AG04449 (cell line): ENCODE data around the gene THEM4.
"Not testable (repeated sequence)": the region's sequence is repeated elsewhere in the genome, so short reads cannot be mapped to it uniquely, and the experiment has no call there.

ENCODE experiments used
- CTCF ChIA-PET: fragments of 350-600 bp; formaldehyde crosslinking; extraction: SDS; loops from one replicate; lab custom pipeline; 2021; ENCODE audit warnings: antibody characterized with exemption; lab: Yijun Ruan, JAX
- POLR2A ChIA-PET: fragments of 400-600, 350-600 bp; formaldehyde crosslinking; extraction: SDS; loops from one replicate; lab custom pipeline; 2020; ENCODE audit warnings: antibody characterized with exemption, inconsistent platforms; lab: Yijun Ruan, JAX
- DNase-seq: peaks from one replicate; pipeline ENCODE4 v3.0.0-alpha.2; 2010; ENCODE audit warnings: low read depth, low spot score
- H3K4me3 ChIP-seq: 2 replicates; pipeline ENCODE4 v1.5.1; 2011; ENCODE audit warnings: low read depth, mild to moderate bottlenecking, control low read depth, low read length
- TF ChIP-seq, protein P1 (sequence below): IDR thresholded peaks from one replicate; pipeline ENCODE4 v1.5.1; 2011; ENCODE audit warnings: mild to moderate bottlenecking, moderate library complexity, low read length, control low read depth, inconsistent platforms; ENCODE audit not compliant: insufficient read depth; ENCODE audit errors: missing control alignments

The THEM4 gene

DNA sequence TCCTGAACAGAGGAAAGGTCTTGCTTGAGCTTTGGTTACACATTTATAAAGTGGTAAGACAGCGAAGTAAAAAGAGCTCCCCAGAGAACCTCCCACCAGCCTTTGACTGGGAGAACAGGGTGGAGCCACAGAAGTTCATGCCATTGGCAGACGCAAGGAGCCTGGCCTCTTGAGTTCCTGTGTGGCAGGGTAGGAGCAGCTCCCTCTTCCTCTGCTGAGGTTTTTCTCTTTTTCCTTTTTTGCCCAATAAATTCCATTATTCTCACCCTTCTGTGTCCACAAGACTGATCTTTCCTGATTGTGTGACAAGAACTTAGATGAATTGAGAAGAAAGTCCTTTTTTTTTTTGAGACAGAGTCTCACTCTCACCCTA, 4.3 kb downstream of the THEM4 start:
- ChIA-PET CTCF (interaction anchor here (0.7 kb wide), 1 partner anchor 114 kb away, joined by 3 read pairs; no protein-coding TSS in a partner anchor), POLR2A (no interaction called here)
- no peak for DNase-seq
- H3K4me3 ChIP-seq: no peak overlapping the region
- TF ChIP-seq, protein P1, sequence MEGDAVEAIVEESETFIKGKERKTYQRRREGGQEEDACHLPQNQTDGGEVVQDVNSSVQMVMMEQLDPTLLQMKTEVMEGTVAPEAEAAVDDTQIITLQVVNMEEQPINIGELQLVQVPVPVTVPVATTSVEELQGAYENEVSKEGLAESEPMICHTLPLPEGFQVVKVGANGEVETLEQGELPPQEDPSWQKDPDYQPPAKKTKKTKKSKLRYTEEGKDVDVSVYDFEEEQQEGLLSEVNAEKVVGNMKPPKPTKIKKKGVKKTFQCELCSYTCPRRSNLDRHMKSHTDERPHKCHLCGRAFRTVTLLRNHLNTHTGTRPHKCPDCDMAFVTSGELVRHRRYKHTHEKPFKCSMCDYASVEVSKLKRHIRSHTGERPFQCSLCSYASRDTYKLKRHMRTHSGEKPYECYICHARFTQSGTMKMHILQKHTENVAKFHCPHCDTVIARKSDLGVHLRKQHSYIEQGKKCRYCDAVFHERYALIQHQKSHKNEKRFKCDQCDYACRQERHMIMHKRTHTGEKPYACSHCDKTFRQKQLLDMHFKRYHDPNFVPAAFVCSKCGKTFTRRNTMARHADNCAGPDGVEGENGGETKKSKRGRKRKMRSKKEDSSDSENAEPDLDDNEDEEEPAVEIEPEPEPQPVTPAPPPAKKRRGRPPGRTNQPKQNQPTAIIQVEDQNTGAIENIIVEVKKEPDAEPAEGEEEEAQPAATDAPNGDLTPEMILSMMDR: no peak

DNA sequence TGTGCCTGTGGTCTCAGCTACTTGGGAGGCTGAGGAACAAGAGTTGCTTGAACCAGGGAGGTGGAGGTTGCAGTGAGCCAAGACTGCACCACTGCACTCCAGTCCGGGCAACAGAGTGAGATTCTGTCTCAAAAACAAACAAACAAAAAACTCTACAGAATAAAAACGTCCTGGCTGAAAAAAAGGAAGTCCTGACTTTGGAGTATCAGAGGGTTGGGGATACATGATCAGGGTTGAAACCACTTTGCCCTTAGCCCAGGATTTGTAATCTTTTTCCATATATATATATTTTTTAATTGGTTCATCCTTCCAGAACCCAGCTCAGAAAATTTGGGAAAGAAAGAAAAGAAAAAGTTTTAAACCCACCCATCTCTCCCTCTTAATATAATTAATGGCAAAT, 6.5 kb downstream of the THEM4 start:
- no peak for DNase-seq
- TF ChIP-seq, protein P1: no peak
- POLR2A ChIA-PET: no interaction called here
- CTCF ChIA-PET: interaction anchor here (0.9 kb wide), 1 partner anchor 99 kb away, joined by 4 read pairs; no protein-coding TSS in a partner anchor
- no peak overlapping the region for H3K4me3 ChIP-seq

DNA sequence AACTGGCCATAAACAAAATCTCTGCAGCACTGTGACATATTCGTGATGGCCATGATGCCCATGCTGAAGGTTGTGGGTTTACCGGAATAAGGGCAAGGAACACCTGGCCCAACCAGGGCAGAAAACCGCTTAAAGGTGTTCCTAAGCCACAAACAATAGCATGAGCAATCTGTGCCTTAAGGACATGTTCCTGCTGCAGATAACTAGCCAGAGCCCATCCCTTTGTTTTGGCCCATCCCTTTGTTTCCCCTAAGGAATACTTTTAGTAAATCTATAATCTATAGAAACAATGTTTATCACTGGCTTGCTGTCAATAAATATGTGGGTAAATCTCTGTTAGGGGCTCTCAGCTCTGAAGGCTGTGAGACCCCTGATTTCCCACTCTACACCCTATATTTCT, 8.5 kb downstream of the THEM4 start:
- H3K4me3 ChIP-seq, DNase-seq, POLR2A ChIA-PET: not testable (repeated sequence)
- CTCF ChIA-PET: interaction anchor here (1.8 kb wide), 1 partner anchor 10 kb away, joined by 4 read pairs; no protein-coding TSS in a partner anchor

DNA sequence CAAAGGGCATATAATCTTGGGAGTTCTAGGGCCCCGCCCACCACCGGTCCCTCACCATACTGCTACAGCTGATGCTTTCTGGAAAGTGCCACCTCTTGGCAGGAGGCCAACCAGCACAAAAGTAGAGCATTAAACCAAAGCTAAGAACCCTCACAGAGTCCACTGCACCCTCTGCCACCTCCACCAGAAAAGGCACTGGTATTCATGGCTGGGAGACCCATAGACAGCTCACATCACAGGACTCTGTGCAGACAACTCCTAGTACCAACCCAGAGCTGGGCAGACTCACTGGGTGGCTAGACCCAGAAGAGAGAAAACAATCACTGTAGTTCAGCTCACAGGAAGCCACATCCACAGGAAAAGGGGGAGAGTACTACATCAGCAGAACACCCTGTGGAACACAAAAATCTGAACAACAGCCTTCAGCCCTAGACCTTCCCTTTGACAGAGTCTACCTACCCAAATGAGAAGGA, 10.8 kb downstream of the THEM4 start:
- no peak for DNase-seq
- TF ChIP-seq, protein P1: no peak
- ChIA-PET POLR2A (no interaction called here), CTCF (interaction anchor here (0.8 to 2.9 kb wide), 5 partner anchors 10 to 98 kb away, joined by 3 to 13 read pairs (median 3); partner anchors contain the start of gene THEM4)
- no peak overlapping the region for H3K4me3 ChIP-seq

DNA sequence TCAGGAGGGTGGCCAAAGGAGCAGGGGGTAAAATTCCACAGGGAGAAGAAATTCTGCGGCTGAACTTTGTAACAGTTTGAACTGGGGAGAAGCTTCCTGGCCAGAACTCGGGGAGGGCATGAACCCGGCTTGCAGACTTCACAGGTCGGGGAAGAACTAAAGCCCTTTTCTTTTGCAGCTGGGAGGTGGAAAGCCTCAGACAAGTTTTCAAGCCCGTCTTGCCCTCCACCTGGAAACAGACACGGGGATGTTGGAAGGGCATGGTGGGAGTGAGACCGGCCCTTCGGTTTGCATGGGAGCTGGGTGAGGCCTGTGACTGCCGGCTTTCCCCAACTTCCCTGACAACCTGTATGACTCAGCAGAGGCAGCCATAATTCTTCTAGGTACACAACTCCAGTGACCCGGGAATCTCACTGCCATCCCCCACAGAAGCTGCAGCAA, 11.3 kb downstream of the THEM4 start:
- CTCF ChIA-PET: interaction anchor here (0.8 to 2.9 kb wide), 6 partner anchors 10 to 99 kb away, joined by 3 to 13 read pairs (median 3); partner anchors contain the start of gene THEM4
- TF ChIP-seq, protein P1: no peak
- POLR2A ChIA-PET: no interaction called here
- no peak for DNase-seq
- H3K4me3 ChIP-seq: no peak overlapping the region

DNA sequence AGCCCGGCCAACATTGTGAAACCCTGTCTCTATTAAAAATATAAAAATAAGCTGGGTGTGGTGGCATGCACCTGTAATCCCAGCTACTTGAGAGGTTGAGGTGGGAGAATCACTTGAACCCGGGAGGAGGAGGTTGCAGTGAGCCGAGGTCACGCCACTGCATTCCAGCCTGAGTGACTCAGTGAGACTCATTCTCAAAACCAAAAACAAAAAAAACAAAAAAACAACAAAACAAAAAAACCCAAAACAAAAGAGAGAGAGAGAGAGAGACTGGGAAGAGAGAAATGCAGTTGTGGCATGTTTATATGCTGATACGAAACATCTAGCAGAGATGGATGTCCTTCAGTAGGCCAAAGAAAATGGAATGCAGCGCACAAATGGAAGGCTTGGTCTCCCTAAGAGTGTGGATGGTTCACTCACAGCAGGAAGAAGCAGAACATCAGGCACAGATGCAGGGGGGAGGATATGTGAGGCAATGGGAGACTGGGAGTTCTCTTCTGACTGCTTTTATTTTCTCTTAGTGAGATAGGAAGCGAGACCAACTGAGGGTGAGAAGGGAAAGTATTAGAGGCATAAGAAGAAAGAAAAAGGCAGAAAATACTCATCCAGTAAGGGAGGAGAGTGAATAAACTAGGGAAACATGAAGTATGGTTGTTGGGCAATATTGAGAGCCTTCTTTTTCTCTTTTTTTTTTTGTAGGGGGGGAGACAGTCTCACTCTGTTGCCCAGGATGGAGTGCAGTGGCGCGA, 16.0 kb downstream of the THEM4 start:
- no peak for DNase-seq
- no peak overlapping the region for H3K4me3 ChIP-seq
- TF ChIP-seq, protein P1: no peak
- ChIA-PET CTCF (interaction anchor here (0.8 to 1.9 kb wide), 3 partner anchors 15 to 120 kb away, joined by 3 to 10 read pairs (median 4); no protein-coding TSS in a partner anchor), POLR2A (no interaction called here)
